WTC11 (cell line): ENCODE results near the gene FIZ1. TPM values are rescaled to one million over a fixed set of nuclear protein-coding genes. Genes with fewer than 3 reads are reported as not detected.

Experiments used
- ATAC-seq: fragments of 200-7000 bp; cut with Tn5 transposase; 2 replicates; pipeline ENCODE4 v1.10.0; 2021; ENCODE audit warnings: mild to moderate bottlenecking, moderate library complexity
- CTCF ChIA-PET: fragments of 300-600 bp; sonication (Branson Sonifier 250); formaldehyde crosslinking; loops from one replicate; lab custom pipeline; 2021; ENCODE audit warnings: antibody characterized with exemption; lab: Charles Lee
- POLR2A ChIA-PET: fragments of 350-600 bp; sonication (Branson Sonifier 250); formaldehyde crosslinking; loops from one replicate; lab custom pipeline; 2021; ENCODE audit warnings: antibody characterized with exemption; lab: Charles Lee
- DNase-seq: peaks from one replicate; pipeline ENCODE4 v3.0.0; 2021; ENCODE audit warnings: low spot score
- H3K27ac Mint-ChIP-seq: 2 replicates; pipeline ENCODE4 v1.8.0; 2021; ENCODE audit warnings: mixed read lengths
- H3K27me3 Mint-ChIP-seq: 2 replicates; pipeline ENCODE4 v1.8.0; 2021; ENCODE audit warnings: low read depth, mild to moderate bottlenecking, moderate library complexity, mixed read lengths
- H3K36me3 Mint-ChIP-seq: 2 replicates; pipeline ENCODE4 v1.8.0; 2021; ENCODE audit warnings: mixed read lengths
- H3K4me1 Mint-ChIP-seq: 2 replicates; pipeline ENCODE4 v1.8.0; 2022; ENCODE audit warnings: mixed read lengths
- H3K4me3 Mint-ChIP-seq: 2 replicates; pipeline ENCODE4 v1.8.0; 2021; ENCODE audit warnings: mild to moderate bottlenecking, moderate library complexity, mixed read lengths
- H3K9me3 Mint-ChIP-seq: 2 replicates; pipeline ENCODE4 v1.8.0; 2021; ENCODE audit warnings: mixed read lengths
- ESRRA ChIP-seq: sonication (generic); formaldehyde crosslinking; IDR thresholded peaks from 2 replicates; pipeline ENCODE4 v1.8.1; 2022; ENCODE audit warnings: mild to moderate bottlenecking, missing genetic modification reagents, borderline replicate concordance
- FOXK1 ChIP-seq: sonication (generic); formaldehyde crosslinking; IDR thresholded peaks from 2 replicates; pipeline ENCODE4 v1.8.0; 2022; ENCODE audit warnings: mild to moderate bottlenecking, moderate library complexity, missing genetic modification reagents
- GABPB1 ChIP-seq: sonication (generic); formaldehyde crosslinking; IDR thresholded peaks from 2 replicates; pipeline ENCODE4 v1.8.1; 2023; ENCODE audit warnings: mild to moderate bottlenecking, missing genetic modification reagents
- GRHL2 ChIP-seq: fragments of 250-450 bp; sonication (Bioruptor Pico); IDR thresholded peaks from 2 replicates; pipeline ENCODE4 v1.8.0; 2022; ENCODE audit warnings: mild to moderate bottlenecking, moderate library complexity; ENCODE audit not compliant: insufficient replicate concordance, severe bottlenecking
- GTF2I ChIP-seq: fragments of 250-450 bp; sonication (Bioruptor Pico); conservative IDR thresholded peaks from 2 replicates; pipeline ENCODE4 v1.4.0; 2021; ENCODE audit warnings: mild to moderate bottlenecking
- HMGA2 ChIP-seq: fragments of 250-450 bp; sonication (Bioruptor Pico); IDR thresholded peaks from 2 replicates; pipeline ENCODE4 v1.4.0; 2021; ENCODE audit warnings: mild to moderate bottlenecking, moderate library complexity
- NFATC4 ChIP-seq: fragments of 250-450 bp; sonication (Bioruptor Pico); IDR thresholded peaks from 2 replicates; pipeline ENCODE4 v1.9.0; 2021; ENCODE audit warnings: mild to moderate bottlenecking
- NR2C2 ChIP-seq: sonication (generic); formaldehyde crosslinking; IDR thresholded peaks from 2 replicates; pipeline ENCODE4 v1.8.0; 2022; ENCODE audit warnings: mild to moderate bottlenecking, missing genetic modification reagents
- RELA ChIP-seq: sonication (generic); formaldehyde crosslinking; IDR thresholded peaks from 2 replicates; pipeline ENCODE4 v1.8.1; 2022; ENCODE audit warnings: missing genetic modification reagents, mild to moderate bottlenecking, borderline replicate concordance
- TCF7 ChIP-seq: sonication (generic); formaldehyde crosslinking; IDR thresholded peaks from 2 replicates; pipeline ENCODE4 v1.8.0; 2022; ENCODE audit warnings: mild to moderate bottlenecking, low read depth, missing genetic modification reagents, moderate library complexity
- ZNF263 ChIP-seq: sonication (generic); formaldehyde crosslinking; IDR thresholded peaks from 2 replicates; pipeline ENCODE4 v1.8.1; 2022; ENCODE audit warnings: low read depth, mild to moderate bottlenecking, moderate library complexity, missing genetic modification reagents
- ZNF671 ChIP-seq: fragments of 250-450 bp; sonication (Bioruptor Pico); IDR thresholded peaks from 2 replicates; pipeline ENCODE4 v1.8.0; 2021; ENCODE audit warnings: mild to moderate bottlenecking
- total RNA-seq: library from RNA; stranded (reverse); gene quantifications from 3 replicates; pipeline ENCODE4 v1.2.3, GENCODE V29; 2021
- TF ChIP-seq, protein P1 (sequence below): sonication (generic); formaldehyde crosslinking; IDR thresholded peaks from 2 replicates; pipeline ENCODE4 v1.8.1; 2022; ENCODE audit warnings: mild to moderate bottlenecking, moderate library complexity, missing genetic modification reagents
- TF ChIP-seq, protein P2 (sequence below): sonication (generic); formaldehyde crosslinking; IDR thresholded peaks from 2 replicates; pipeline ENCODE4 v1.8.1; 2022; ENCODE audit warnings: low read depth, missing genetic modification reagents, borderline replicate concordance
- TF ChIP-seq, protein P3 (sequence below): sonication (generic); formaldehyde crosslinking; IDR thresholded peaks from 2 replicates; pipeline ENCODE4 v1.8.1; 2022; ENCODE audit warnings: low read depth, mild to moderate bottlenecking, moderate library complexity, missing genetic modification reagents, borderline replicate concordance
- TF ChIP-seq, protein P4 (sequence below): sonication (generic); formaldehyde crosslinking; IDR thresholded peaks from 2 replicates; pipeline ENCODE4 v1.8.0; 2022; ENCODE audit warnings: mild to moderate bottlenecking, missing genetic modification reagents
- TF ChIP-seq, protein P5 (sequence below): sonication (generic); formaldehyde crosslinking; IDR thresholded peaks from 2 replicates; pipeline ENCODE4 v1.8.0; 2023; ENCODE audit warnings: missing genetic modification reagents
- TF ChIP-seq, protein P6 (sequence below): fragments of 200-600 bp; IDR thresholded peaks from 2 replicates; pipeline ENCODE4 v1.8.0; 2022; ENCODE audit warnings: antibody characterized with exemption
- TF ChIP-seq, protein P7 (sequence below): sonication (generic); formaldehyde crosslinking; conservative IDR thresholded peaks from 2 replicates; pipeline ENCODE4 v1.8.1; 2022; ENCODE audit warnings: mild to moderate bottlenecking, missing genetic modification reagents
- TF ChIP-seq, protein P8 (sequence below): sonication (generic); formaldehyde crosslinking; IDR thresholded peaks from 2 replicates; pipeline ENCODE4 v1.8.0; 2022; ENCODE audit warnings: mild to moderate bottlenecking, missing genetic modification reagents
- TF ChIP-seq, protein P9 (sequence below): sonication (generic); formaldehyde crosslinking; IDR thresholded peaks from 2 replicates; pipeline ENCODE4 v1.8.1; 2023; ENCODE audit warnings: mild to moderate bottlenecking, missing genetic modification reagents
- TF ChIP-seq, protein P10 (sequence below): sonication (generic); formaldehyde crosslinking; IDR thresholded peaks from 2 replicates; pipeline ENCODE4 v1.8.1; 2023; ENCODE audit warnings: mild to moderate bottlenecking, missing genetic modification reagents, borderline replicate concordance

Gene FIZ1
- total RNA-seq, 1 experiment from 2014 or later = 20.1 TPM

DNA sequence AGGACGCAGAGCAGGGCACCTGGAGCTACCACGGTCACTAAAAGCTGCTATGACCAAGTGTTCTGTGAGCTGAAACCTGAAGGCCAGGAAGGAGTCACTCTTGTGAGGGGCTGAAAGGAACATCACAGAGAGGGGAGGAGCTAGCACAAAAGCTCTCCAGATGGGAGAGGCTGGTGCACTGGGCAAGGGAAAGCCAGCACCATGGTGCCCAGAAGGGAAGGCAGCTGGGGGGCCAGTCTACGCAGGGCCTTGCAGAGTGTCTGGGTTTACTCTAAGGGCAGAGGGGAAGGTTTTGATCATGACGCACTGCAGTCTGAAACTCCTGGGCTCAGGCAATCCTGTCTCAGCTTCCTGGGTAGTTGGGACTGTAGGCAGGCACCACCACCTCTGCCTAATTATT lies 37.4 kb upstream of the FIZ1 start (continued):
- TF ChIP-seq, protein P1, sequence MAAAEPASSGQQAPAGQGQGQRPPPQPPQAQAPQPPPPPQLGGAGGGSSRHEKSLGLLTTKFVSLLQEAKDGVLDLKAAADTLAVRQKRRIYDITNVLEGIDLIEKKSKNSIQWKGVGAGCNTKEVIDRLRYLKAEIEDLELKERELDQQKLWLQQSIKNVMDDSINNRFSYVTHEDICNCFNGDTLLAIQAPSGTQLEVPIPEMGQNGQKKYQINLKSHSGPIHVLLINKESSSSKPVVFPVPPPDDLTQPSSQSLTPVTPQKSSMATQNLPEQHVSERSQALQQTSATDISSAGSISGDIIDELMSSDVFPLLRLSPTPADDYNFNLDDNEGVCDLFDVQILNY (CRISPR knock-in tag) = no peak
- TF ChIP-seq GTF2I (CRISPR knock-in tag) = no peak
- no peak for TF ChIP-seq HMGA2
- TF ChIP-seq, protein P2, sequence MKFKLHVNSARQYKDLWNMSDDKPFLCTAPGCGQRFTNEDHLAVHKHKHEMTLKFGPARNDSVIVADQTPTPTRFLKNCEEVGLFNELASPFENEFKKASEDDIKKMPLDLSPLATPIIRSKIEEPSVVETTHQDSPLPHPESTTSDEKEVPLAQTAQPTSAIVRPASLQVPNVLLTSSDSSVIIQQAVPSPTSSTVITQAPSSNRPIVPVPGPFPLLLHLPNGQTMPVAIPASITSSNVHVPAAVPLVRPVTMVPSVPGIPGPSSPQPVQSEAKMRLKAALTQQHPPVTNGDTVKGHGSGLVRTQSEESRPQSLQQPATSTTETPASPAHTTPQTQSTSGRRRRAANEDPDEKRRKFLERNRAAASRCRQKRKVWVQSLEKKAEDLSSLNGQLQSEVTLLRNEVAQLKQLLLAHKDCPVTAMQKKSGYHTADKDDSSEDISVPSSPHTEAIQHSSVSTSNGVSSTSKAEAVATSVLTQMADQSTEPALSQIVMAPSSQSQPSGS (CRISPR knock-in tag) = no peak
- TF ChIP-seq, protein P3, sequence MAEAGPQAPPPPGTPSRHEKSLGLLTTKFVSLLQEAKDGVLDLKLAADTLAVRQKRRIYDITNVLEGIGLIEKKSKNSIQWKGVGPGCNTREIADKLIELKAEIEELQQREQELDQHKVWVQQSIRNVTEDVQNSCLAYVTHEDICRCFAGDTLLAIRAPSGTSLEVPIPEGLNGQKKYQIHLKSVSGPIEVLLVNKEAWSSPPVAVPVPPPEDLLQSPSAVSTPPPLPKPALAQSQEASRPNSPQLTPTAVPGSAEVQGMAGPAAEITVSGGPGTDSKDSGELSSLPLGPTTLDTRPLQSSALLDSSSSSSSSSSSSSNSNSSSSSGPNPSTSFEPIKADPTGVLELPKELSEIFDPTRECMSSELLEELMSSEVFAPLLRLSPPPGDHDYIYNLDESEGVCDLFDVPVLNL = no peak
- TF ChIP-seq ESRRA (CRISPR knock-in tag) = no peak
- TF ChIP-seq, protein P4, sequence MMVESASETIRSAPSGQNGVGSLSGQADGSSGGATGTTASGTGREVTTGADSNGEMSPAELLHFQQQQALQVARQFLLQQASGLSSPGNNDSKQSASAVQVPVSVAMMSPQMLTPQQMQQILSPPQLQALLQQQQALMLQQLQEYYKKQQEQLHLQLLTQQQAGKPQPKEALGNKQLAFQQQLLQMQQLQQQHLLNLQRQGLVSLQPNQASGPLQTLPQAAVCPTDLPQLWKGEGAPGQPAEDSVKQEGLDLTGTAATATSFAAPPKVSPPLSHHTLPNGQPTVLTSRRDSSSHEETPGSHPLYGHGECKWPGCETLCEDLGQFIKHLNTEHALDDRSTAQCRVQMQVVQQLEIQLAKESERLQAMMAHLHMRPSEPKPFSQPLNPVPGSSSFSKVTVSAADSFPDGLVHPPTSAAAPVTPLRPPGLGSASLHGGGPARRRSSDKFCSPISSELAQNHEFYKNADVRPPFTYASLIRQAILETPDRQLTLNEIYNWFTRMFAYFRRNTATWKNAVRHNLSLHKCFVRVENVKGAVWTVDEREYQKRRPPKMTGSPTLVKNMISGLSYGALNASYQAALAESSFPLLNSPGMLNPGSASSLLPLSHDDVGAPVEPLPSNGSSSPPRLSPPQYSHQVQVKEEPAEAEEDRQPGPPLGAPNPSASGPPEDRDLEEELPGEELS (CRISPR knock-in tag) = no peak
- TF ChIP-seq, protein P5, sequence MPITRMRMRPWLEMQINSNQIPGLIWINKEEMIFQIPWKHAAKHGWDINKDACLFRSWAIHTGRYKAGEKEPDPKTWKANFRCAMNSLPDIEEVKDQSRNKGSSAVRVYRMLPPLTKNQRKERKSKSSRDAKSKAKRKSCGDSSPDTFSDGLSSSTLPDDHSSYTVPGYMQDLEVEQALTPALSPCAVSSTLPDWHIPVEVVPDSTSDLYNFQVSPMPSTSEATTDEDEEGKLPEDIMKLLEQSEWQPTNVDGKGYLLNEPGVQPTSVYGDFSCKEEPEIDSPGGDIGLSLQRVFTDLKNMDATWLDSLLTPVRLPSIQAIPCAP (CRISPR knock-in tag) = no peak
- TF ChIP-seq, protein P6, sequence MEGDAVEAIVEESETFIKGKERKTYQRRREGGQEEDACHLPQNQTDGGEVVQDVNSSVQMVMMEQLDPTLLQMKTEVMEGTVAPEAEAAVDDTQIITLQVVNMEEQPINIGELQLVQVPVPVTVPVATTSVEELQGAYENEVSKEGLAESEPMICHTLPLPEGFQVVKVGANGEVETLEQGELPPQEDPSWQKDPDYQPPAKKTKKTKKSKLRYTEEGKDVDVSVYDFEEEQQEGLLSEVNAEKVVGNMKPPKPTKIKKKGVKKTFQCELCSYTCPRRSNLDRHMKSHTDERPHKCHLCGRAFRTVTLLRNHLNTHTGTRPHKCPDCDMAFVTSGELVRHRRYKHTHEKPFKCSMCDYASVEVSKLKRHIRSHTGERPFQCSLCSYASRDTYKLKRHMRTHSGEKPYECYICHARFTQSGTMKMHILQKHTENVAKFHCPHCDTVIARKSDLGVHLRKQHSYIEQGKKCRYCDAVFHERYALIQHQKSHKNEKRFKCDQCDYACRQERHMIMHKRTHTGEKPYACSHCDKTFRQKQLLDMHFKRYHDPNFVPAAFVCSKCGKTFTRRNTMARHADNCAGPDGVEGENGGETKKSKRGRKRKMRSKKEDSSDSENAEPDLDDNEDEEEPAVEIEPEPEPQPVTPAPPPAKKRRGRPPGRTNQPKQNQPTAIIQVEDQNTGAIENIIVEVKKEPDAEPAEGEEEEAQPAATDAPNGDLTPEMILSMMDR = no peak

DNA sequence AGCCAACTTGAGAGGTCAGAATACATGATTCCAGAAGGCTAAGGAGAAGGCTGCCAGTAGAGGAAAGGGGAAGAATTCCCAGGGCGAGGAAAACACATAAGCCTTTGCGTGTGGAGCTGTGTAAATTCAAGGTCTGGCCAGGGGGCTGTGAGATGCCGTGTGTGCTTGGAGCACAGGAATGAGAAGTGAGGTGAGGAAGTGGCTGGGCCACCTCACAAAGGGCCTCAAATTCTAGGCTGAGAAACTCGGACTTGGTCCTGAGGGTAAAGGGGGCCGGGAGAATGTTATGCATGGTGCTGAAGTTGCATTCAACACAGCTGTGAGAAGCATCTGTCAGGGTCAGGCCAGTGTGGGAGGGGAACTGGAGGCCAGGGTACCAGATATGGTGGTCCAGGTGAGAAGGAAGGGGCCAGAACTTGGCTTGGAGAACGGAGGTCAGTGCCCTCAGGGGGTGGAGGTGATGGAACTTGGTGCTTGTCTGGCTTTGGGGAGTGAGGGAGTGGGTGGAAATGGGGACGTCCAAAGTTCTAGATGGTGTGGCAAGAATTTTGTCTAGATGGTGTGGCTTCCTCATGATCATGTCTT lies 36.6 kb upstream of the FIZ1 start:
- peaks cover 4% of the 10 kb centered on the region for H3K9me3 Mint-ChIP-seq
- H3K36me3 Mint-ChIP-seq = peaks cover 16% of the 10 kb centered on the region
- POLR2A ChIA-PET = no interaction called here
- CTCF ChIA-PET = interaction anchor here (0.5 to 2.9 kb wide), 5 partner anchors 11 to 1198 kb away, joined by 3 to 10 read pairs (median 3); partner anchors contain the start of gene ZNF784
- DNase-seq = no peak
- H3K27me3 Mint-ChIP-seq = peaks cover 9% of the 10 kb centered on the region
- peaks cover 35% of the 10 kb centered on the region for H3K4me1 Mint-ChIP-seq
- ATAC-seq = no peak
- H3K27ac Mint-ChIP-seq = peak overlapping the region; percentile 99
- H3K4me3 Mint-ChIP-seq = peak overlapping the region; percentile 100
- TF ChIP-seq NFATC4 (CRISPR knock-in tag) (no peak), GABPB1 (CRISPR knock-in tag) (no peak), RELA (no peak), ZNF263 (CRISPR knock-in tag) (no peak), TCF7 (CRISPR knock-in tag) (no peak), FOXK1 (CRISPR knock-in tag) (no peak), ZNF671 (CRISPR knock-in tag) (no peak), GRHL2 (CRISPR knock-in tag) (no peak), NR2C2 (CRISPR knock-in tag) (no peak)
- TF ChIP-seq, protein P7, sequence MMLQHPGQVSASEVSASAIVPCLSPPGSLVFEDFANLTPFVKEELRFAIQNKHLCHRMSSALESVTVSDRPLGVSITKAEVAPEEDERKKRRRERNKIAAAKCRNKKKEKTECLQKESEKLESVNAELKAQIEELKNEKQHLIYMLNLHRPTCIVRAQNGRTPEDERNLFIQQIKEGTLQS (CRISPR knock-in tag) = no peak
- TF ChIP-seq, protein P8, sequence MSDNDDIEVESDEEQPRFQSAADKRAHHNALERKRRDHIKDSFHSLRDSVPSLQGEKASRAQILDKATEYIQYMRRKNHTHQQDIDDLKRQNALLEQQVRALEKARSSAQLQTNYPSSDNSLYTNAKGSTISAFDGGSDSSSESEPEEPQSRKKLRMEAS (CRISPR knock-in tag) = no peak
- TF ChIP-seq, protein P9, sequence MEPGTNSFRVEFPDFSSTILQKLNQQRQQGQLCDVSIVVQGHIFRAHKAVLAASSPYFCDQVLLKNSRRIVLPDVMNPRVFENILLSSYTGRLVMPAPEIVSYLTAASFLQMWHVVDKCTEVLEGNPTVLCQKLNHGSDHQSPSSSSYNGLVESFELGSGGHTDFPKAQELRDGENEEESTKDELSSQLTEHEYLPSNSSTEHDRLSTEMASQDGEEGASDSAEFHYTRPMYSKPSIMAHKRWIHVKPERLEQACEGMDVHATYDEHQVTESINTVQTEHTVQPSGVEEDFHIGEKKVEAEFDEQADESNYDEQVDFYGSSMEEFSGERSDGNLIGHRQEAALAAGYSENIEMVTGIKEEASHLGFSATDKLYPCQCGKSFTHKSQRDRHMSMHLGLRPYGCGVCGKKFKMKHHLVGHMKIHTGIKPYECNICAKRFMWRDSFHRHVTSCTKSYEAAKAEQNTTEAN (CRISPR knock-in tag) = no peak
- TF ChIP-seq, protein P10, sequence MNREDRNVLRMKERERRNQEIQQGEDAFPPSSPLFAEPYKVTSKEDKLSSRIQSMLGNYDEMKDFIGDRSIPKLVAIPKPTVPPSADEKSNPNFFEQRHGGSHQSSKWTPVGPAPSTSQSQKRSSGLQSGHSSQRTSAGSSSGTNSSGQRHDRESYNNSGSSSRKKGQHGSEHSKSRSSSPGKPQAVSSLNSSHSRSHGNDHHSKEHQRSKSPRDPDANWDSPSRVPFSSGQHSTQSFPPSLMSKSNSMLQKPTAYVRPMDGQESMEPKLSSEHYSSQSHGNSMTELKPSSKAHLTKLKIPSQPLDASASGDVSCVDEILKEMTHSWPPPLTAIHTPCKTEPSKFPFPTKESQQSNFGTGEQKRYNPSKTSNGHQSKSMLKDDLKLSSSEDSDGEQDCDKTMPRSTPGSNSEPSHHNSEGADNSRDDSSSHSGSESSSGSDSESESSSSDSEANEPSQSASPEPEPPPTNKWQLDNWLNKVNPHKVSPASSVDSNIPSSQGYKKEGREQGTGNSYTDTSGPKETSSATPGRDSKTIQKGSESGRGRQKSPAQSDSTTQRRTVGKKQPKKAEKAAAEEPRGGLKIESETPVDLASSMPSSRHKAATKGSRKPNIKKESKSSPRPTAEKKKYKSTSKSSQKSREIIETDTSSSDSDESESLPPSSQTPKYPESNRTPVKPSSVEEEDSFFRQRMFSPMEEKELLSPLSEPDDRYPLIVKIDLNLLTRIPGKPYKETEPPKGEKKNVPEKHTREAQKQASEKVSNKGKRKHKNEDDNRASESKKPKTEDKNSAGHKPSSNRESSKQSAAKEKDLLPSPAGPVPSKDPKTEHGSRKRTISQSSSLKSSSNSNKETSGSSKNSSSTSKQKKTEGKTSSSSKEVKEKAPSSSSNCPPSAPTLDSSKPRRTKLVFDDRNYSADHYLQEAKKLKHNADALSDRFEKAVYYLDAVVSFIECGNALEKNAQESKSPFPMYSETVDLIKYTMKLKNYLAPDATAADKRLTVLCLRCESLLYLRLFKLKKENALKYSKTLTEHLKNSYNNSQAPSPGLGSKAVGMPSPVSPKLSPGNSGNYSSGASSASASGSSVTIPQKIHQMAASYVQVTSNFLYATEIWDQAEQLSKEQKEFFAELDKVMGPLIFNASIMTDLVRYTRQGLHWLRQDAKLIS (CRISPR knock-in tag) = no peak
